DND-41 (cell line): ENCODE measurements around the gene HDHD3.

Source experiments
- ATAC-seq: fragments of 200-7000 bp; cut with Tn5 transposase; 3 replicates; pipeline ENCODE4 v1.9.1; 2021; ENCODE audit warnings: low read depth; ENCODE audit not compliant: insufficient read depth
- DNase-seq: peaks from one replicate; pipeline ENCODE4 v3.0.0-alpha.2; 2020
- H2AFZ ChIP-seq: 2 replicates; pipeline ENCODE4 v1.6.0; 2012; ENCODE audit warnings: low read depth, low read length
- H3K27ac ChIP-seq: 2 replicates; pipeline ENCODE4 v1.5.1; 2012; ENCODE audit warnings: low read length, inconsistent platforms
- H3K27me3 ChIP-seq: fragments of 200-600 bp; sonication (generic); 2 replicates; pipeline ENCODE4 v1.6.0; 2012; ENCODE audit warnings: low read length, mild to moderate bottlenecking, inconsistent platforms; ENCODE audit not compliant: insufficient read depth, poor library complexity
- H3K36me3 ChIP-seq: 2 replicates; pipeline ENCODE4 v1.5.1; 2012; ENCODE audit warnings: low read length, inconsistent platforms; ENCODE audit not compliant: insufficient read depth
- H3K4me1 ChIP-seq: 2 replicates; pipeline ENCODE4 v1.5.1; 2012; ENCODE audit warnings: mild to moderate bottlenecking, low read length; ENCODE audit not compliant: insufficient read depth
- H3K4me2 ChIP-seq: 2 replicates; pipeline ENCODE4 v1.6.0; 2012; ENCODE audit warnings: mild to moderate bottlenecking, moderate library complexity, low read length, inconsistent platforms; ENCODE audit not compliant: insufficient read depth
- H3K4me3 ChIP-seq, 2 experiments: fragments of 200-600 bp in 1 of 2; shearing (Covaris generic) in 1 of 2; 2 replicates each; pipeline ENCODE4 v1.5.1; 2012 to 2016; ENCODE audit warnings: inconsistent platforms in 2 of 2, low read length in 2 of 2, mild to moderate bottlenecking in 2 of 2, low read depth in 1 of 2, moderate library complexity in 1 of 2
- H3K79me2 ChIP-seq: 2 replicates; pipeline ENCODE4 v1.6.0; 2012; ENCODE audit warnings: low read length, inconsistent platforms; ENCODE audit not compliant: insufficient read depth
- H3K9ac ChIP-seq: 2 replicates; pipeline ENCODE4 v1.6.0; 2012; ENCODE audit warnings: low read depth, mild to moderate bottlenecking, inconsistent platforms, low read length, moderate library complexity
- H3K9me3 ChIP-seq: 2 replicates; pipeline ENCODE4 v1.5.1; 2012; ENCODE audit warnings: low read length, moderate library complexity, mild to moderate bottlenecking, inconsistent platforms; ENCODE audit not compliant: insufficient read depth, severe bottlenecking
- H4K20me1 ChIP-seq: 2 replicates; pipeline ENCODE4 v1.6.0; 2012; ENCODE audit warnings: low read length; ENCODE audit not compliant: insufficient read depth
- CTCF ChIP-seq: IDR thresholded peaks from 2 replicates; pipeline ENCODE4 v1.5.1; 2012; ENCODE audit warnings: borderline replicate concordance, low read length, moderate library complexity, mild to moderate bottlenecking; ENCODE audit not compliant: poor library complexity, severe bottlenecking; ENCODE audit errors: extremely low read depth
- EZH2 ChIP-seq: IDR thresholded peaks from 3 replicates; pipeline ENCODE4 v1.6.1; 2012; ENCODE audit warnings: borderline replicate concordance, low read depth, mild to moderate bottlenecking, moderate library complexity, low read length, inconsistent platforms; ENCODE audit not compliant: severe bottlenecking

The HDHD3 gene

GRCh38 chr9:113372059-113372458 is 4.7 kb downstream of the HDHD3 start:
- Histone ChIP-seq H3K4me1 (peaks cover 15% of the 10 kb centered on the region), H2AFZ (no peak overlapping the region), H3K36me3 (peaks cover 18% of the 10 kb centered on the region), H3K27ac (no peak overlapping the region), H3K9ac (no peak overlapping the region), H3K79me2 (peaks cover 4% of the 10 kb centered on the region; the same call in 1 of the 2 replicates), H3K27me3 (no peaks in the 10 kb centered on the region), H4K20me1 (no peaks in the 10 kb centered on the region), H3K4me2 (no peak overlapping the region), H3K4me3 (no peak overlapping the region), H3K9me3 (no peaks in the 10 kb centered on the region)
- ATAC-seq: no peak
- TF ChIP-seq CTCF (no peak), EZH2 (no peak)
- DNase-seq: no peak

- H3K9me3 ChIP-seq: no peaks in the 10 kb centered on the region
- H3K4me3 ChIP-seq: no peak overlapping the region
- DNase-seq (no peak), ATAC-seq (no peak)
- H3K4me2 ChIP-seq: no peak overlapping the region
- TF ChIP-seq CTCF: no peak
- TF ChIP-seq EZH2: no peak
- peaks cover 18% of the 10 kb centered on the region for H3K36me3 ChIP-seq
- H3K27me3 ChIP-seq: no peaks in the 10 kb centered on the region
- H3K79me2 ChIP-seq: peaks cover 4% of the 10 kb centered on the region; the same call in 1 of the 2 replicates
- H2AFZ ChIP-seq: no peak overlapping the region
- peaks cover 9% of the 10 kb centered on the region for H3K4me1 ChIP-seq
- no peak overlapping the region for H3K27ac ChIP-seq
- H4K20me1 ChIP-seq: no peaks in the 10 kb centered on the region
- H3K9ac ChIP-seq: no peak overlapping the region
These were observed 5.9 kb downstream of the HDHD3 start for GRCh38 chr9:113370806-113371325.

GRCh38 chr9:113369855-113370140 is 7.0 kb downstream of the HDHD3 start:
- H3K79me2 ChIP-seq: no peaks in the 10 kb centered on the region
- no peaks in the 10 kb centered on the region for H4K20me1 ChIP-seq
- no peak overlapping the region for H3K27ac ChIP-seq
- no peaks in the 10 kb centered on the region for H3K27me3 ChIP-seq
- no peaks in the 10 kb centered on the region for H3K4me1 ChIP-seq
- no peak overlapping the region for H2AFZ ChIP-seq
- peaks cover 13% of the 10 kb centered on the region; the same call in 1 of the 2 replicates for H3K36me3 ChIP-seq
- H3K9me3 ChIP-seq: no peaks in the 10 kb centered on the region
- DNase-seq (no peak), ATAC-seq (no peak)
- TF ChIP-seq EZH2: no peak
- no peak for TF ChIP-seq CTCF
- no peak overlapping the region for H3K4me2 ChIP-seq
- H3K9ac ChIP-seq: no peak overlapping the region
- H3K4me3 ChIP-seq: no peak overlapping the region
